Panc1 (cell line): ENCODE data around the gene ENTPD8. TPM values are rescaled to one million over a fixed set of nuclear protein-coding genes. Genes with fewer than 3 reads are reported as not detected.
"Not testable (repeated sequence)": the region's sequence is repeated elsewhere in the genome, so short reads cannot be mapped to it uniquely, and the experiment has no call there.

Source experiments
- ATAC-seq: fragments of 200-7000 bp; cut with Tn5 transposase; 2 replicates; pipeline ENCODE4 v1.9.1; 2020; ENCODE audit warnings: mild to moderate bottlenecking, moderate library complexity
- BruUV-seq: library from RNA; stranded (reverse); fragments of 400-500 nt; replicated peaks from 2 replicates; lab custom pipeline; 2021; lab: Mats Ljungman, UMichigan
- CTCF ChIA-PET: fragments of 300-600 bp; sonication (Branson Sonifier 250); formaldehyde crosslinking; loops from one replicate; lab custom pipeline; 2022; ENCODE audit warnings: antibody characterized with exemption; lab: Charles Lee
- POLR2A ChIA-PET: fragments of 300-600 bp; sonication (Branson Sonifier 250); formaldehyde crosslinking; loops from one replicate; lab custom pipeline; 2022; ENCODE audit warnings: antibody characterized with exemption; lab: Charles Lee
- DNase-seq: peaks from one replicate; pipeline ENCODE4 v3.0.0-alpha.2; 2010; ENCODE audit warnings: low read depth, low spot score
- H3K27ac ChIP-seq: 2 replicates; pipeline ENCODE4 v1.5.1; 2011; ENCODE audit warnings: mild to moderate bottlenecking, low read length, inconsistent platforms
- H3K27me3 ChIP-seq: fragments of 200-500 bp; sonication (Bioruptor generic); 2 replicates; pipeline ENCODE4 v1.6.0; 2014; ENCODE audit warnings: low read length, inconsistent platforms; ENCODE audit not compliant: control insufficient read depth, insufficient read depth
- H3K36me3 ChIP-seq: fragments of 200-500 bp; sonication (Bioruptor generic); 2 replicates; pipeline ENCODE4 v1.5.1; 2014; ENCODE audit warnings: inconsistent platforms, mild to moderate bottlenecking, low read length, moderate library complexity; ENCODE audit not compliant: control insufficient read depth, insufficient read depth
- H3K4me1 ChIP-seq: 2 replicates; pipeline ENCODE4 v1.5.1; 2011; ENCODE audit warnings: inconsistent platforms, mild to moderate bottlenecking, low read length, moderate library complexity; ENCODE audit not compliant: control insufficient read depth, insufficient read depth
- H3K4me3 ChIP-seq, 2 experiments: 2 replicates each; pipeline ENCODE4 v1.5.1; 2011 to 2012; ENCODE audit warnings: low read depth in 2 of 2, low read length in 2 of 2, mild to moderate bottlenecking in 2 of 2, inconsistent platforms in 1 of 2, moderate library complexity in 1 of 2
- H3K9me3 ChIP-seq: fragments of 200-500 bp; sonication (Bioruptor generic); 2 replicates; pipeline ENCODE4 v1.5.1; 2014; ENCODE audit warnings: low read depth, mild to moderate bottlenecking, inconsistent platforms, low read length, moderate library complexity; ENCODE audit not compliant: control insufficient read depth, insufficient read depth
- POLR2AphosphoS5 ChIP-seq: IDR thresholded peaks from 2 replicates; pipeline ENCODE4 v1.6.1; 2012; ENCODE audit warnings: mild to moderate bottlenecking, low read depth, low read length, moderate library complexity
- SIN3A ChIP-seq: IDR thresholded peaks from 2 replicates; pipeline ENCODE4 v1.6.1; 2012; ENCODE audit warnings: low read depth, mild to moderate bottlenecking, low read length, moderate library complexity, borderline replicate concordance; ENCODE audit not compliant: insufficient read depth
- TCF7L2 ChIP-seq: IDR thresholded peaks from 2 replicates; pipeline ENCODE4 v1.6.1; 2011; ENCODE audit warnings: mild to moderate bottlenecking, low read depth, low read length, inconsistent platforms
- in situ Hi-C: cut with HindIII; loops from 2 replicates; pipeline ENCODE4 v1.10.0; 2016; ENCODE audit warnings: low sequenced_read_pairs, low pct_unique_long_range_greater_than_20kb
- intact Hi-C: fragments of 100-400 bp; cut with micrococcal nuclease; formaldehyde crosslinking; loops from one replicate; pipeline ENCODE4 v1.10.0; 2022; ENCODE audit not compliant: unreplicated experiment
- microRNA-seq: library from miRNA; unstranded; fragments of <30 nt; microRNA quantifications from one replicate; pipeline ENCODE4 v1.1.0, GENCODE V29; 2020; ENCODE audit not compliant: unreplicated experiment
- total RNA-seq: library from RNA; stranded (reverse); gene quantifications from one replicate; pipeline ENCODE4 v1.2.1, GENCODE V29; 2021; ENCODE audit not compliant: unreplicated experiment
- TF ChIP-seq, protein P1 (sequence below): fragments of 450-650 bp; IDR thresholded peaks from 2 replicates; pipeline ENCODE4 v1.5.1; 2017; ENCODE audit warnings: mild to moderate bottlenecking
- TF ChIP-seq, protein P2 (sequence below), 2 experiments: IDR thresholded peaks; 2 replicates each; pipeline ENCODE4 v1.6.1; 2011 to 2012; ENCODE audit warnings: low read depth in 2 of 2, control low read depth in 1 of 2, low read length in 1 of 2, mild to moderate bottlenecking in 1 of 2, moderate library complexity in 1 of 2; ENCODE audit not compliant: insufficient read depth in 1 of 2

ENTPD8 gene
- total RNA-seq, 1 experiment from 2014 or later: 3.9 TPM

- CTCF ChIA-PET: no interaction called here
- TF ChIP-seq POLR2AphosphoS5 (no peak), TCF7L2 (no peak)
Observed at GRCh38 chr9:137387114-137387890, 53.9 kb downstream of the ENTPD8 start.

GRCh38 chr9:137386507-137387113 lies 54.5 kb downstream of the ENTPD8 start:
- H3K27me3 ChIP-seq, H3K4me1 ChIP-seq, H3K27ac ChIP-seq, POLR2A ChIA-PET, H3K9me3 ChIP-seq, BruUV-seq, CTCF ChIA-PET, ATAC-seq, H3K4me3 ChIP-seq, intact Hi-C loops, DNase-seq, H3K36me3 ChIP-seq, in situ Hi-C loops: not testable (repeated sequence)

More at GRCh38 chr9:137387114-137387890, 53.9 kb downstream of the ENTPD8 start:
- Histone ChIP-seq H3K4me3 (no peak overlapping the region), H3K27ac (no peak overlapping the region), H3K27me3 (no peaks in the 10 kb centered on the region), H3K4me1 (no peaks in the 10 kb centered on the region), H3K36me3 (no peaks in the 10 kb centered on the region), H3K9me3 (no peaks in the 10 kb centered on the region)
- POLR2A ChIA-PET: no interaction called here
- intact Hi-C loops (no loop called here), in situ Hi-C loops (no loop called here)
- no peak for DNase-seq
- no peak for ATAC-seq
- no TSS peak for BruUV-seq

DNA sequence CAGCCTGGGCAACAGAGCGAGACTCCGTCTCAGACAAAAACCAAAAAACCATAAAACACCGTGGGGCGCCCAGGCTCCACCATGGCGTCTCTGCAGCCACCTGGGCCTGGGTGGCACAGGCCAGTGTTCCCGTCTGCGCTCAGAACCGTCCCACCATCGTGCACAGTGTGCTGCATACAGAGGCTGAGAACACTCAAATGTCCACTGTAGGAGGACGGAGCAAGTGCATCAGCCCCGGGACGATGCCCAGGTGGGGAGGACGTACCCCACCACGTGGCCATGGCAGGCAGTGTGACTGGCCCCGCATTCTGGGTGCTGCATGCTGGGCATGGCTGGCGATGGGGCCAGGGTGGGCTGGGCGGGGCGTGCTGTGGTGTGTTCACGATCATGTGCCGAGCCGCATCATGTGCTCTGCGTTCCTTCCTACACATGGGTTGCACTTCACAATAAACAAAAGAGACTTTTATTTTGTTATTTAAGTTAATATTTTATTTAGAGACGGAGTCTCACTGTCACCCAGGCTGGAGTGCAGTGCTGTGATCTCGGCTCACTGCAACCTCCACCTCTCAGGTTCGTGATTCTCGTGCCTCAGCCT lies 56.0 kb downstream of the ENTPD8 start:
- intact Hi-C loops (no loop called here), in situ Hi-C loops (no loop called here)
- no peak for DNase-seq
- ChIA-PET CTCF (no interaction called here), POLR2A (interaction anchor here (0.6 kb wide), 1 partner anchor 70 kb away, joined by 4 read pairs; no protein-coding TSS in a partner anchor)
- Histone ChIP-seq H3K9me3 (no peaks in the 10 kb centered on the region), H3K4me3 (no peak overlapping the region), H3K36me3 (no peaks in the 10 kb centered on the region), H3K27ac (no peak overlapping the region), H3K27me3 (no peaks in the 10 kb centered on the region), H3K4me1 (no peaks in the 10 kb centered on the region)
- no TSS peak for BruUV-seq
- TF ChIP-seq POLR2AphosphoS5 (no peak), TCF7L2 (no peak), SIN3A (no peak)
- TF ChIP-seq, protein P1, sequence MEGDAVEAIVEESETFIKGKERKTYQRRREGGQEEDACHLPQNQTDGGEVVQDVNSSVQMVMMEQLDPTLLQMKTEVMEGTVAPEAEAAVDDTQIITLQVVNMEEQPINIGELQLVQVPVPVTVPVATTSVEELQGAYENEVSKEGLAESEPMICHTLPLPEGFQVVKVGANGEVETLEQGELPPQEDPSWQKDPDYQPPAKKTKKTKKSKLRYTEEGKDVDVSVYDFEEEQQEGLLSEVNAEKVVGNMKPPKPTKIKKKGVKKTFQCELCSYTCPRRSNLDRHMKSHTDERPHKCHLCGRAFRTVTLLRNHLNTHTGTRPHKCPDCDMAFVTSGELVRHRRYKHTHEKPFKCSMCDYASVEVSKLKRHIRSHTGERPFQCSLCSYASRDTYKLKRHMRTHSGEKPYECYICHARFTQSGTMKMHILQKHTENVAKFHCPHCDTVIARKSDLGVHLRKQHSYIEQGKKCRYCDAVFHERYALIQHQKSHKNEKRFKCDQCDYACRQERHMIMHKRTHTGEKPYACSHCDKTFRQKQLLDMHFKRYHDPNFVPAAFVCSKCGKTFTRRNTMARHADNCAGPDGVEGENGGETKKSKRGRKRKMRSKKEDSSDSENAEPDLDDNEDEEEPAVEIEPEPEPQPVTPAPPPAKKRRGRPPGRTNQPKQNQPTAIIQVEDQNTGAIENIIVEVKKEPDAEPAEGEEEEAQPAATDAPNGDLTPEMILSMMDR: no peak
- TF ChIP-seq, protein P2, sequence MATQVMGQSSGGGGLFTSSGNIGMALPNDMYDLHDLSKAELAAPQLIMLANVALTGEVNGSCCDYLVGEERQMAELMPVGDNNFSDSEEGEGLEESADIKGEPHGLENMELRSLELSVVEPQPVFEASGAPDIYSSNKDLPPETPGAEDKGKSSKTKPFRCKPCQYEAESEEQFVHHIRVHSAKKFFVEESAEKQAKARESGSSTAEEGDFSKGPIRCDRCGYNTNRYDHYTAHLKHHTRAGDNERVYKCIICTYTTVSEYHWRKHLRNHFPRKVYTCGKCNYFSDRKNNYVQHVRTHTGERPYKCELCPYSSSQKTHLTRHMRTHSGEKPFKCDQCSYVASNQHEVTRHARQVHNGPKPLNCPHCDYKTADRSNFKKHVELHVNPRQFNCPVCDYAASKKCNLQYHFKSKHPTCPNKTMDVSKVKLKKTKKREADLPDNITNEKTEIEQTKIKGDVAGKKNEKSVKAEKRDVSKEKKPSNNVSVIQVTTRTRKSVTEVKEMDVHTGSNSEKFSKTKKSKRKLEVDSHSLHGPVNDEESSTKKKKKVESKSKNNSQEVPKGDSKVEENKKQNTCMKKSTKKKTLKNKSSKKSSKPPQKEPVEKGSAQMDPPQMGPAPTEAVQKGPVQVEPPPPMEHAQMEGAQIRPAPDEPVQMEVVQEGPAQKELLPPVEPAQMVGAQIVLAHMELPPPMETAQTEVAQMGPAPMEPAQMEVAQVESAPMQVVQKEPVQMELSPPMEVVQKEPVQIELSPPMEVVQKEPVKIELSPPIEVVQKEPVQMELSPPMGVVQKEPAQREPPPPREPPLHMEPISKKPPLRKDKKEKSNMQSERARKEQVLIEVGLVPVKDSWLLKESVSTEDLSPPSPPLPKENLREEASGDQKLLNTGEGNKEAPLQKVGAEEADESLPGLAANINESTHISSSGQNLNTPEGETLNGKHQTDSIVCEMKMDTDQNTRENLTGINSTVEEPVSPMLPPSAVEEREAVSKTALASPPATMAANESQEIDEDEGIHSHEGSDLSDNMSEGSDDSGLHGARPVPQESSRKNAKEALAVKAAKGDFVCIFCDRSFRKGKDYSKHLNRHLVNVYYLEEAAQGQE (IDR thresholded peaks at IDR 0.05; ENCODE audit: insufficient read depth in 1 of 2, low read depth in 2 of 2, low read length in 1 of 2): no peak
- peak; percentile 35; the same call in 1 of the 2 replicates for ATAC-seq

Small RNA genes lying within 50 kb of the gene (microRNA-seq; reads per million reads assigned to microRNA genes)
- gene MIR7114: 5.7 reads per million, percentile 17 among the genes with 10 or more reads in this experiment

Other genes with a start within 250 kb of the ENTPD8 start
- 21.7 TPM for gene TPRN, start 240.6 kb downstream of the ENTPD8 start, total RNA-seq
- 25.4 TPM for gene TMEM203, start 235.7 kb downstream of the ENTPD8 start, total RNA-seq
- gene NDOR1, start 235.7 kb downstream of the ENTPD8 start, total RNA-seq: 15.6 TPM
- gene RNF208, start 219.1 kb downstream of the ENTPD8 start, total RNA-seq: 11.5 TPM
- 0.67 TPM for gene CYSRT1, start 216.2 kb downstream of the ENTPD8 start, total RNA-seq
- 0.15 TPM for gene RNF224, start 213.9 kb downstream of the ENTPD8 start, total RNA-seq
- not detected for gene SLC34A3, start 210.5 kb downstream of the ENTPD8 start, total RNA-seq
- gene TUBB4B, start 200.1 kb downstream of the ENTPD8 start, total RNA-seq: 265 TPM
- 0.26 TPM for gene STPG3, start 190.1 kb downstream of the ENTPD8 start, total RNA-seq
- gene NELFB, start 186.0 kb downstream of the ENTPD8 start, total RNA-seq: 62.4 TPM
- gene TOR4A, start 163.6 kb downstream of the ENTPD8 start, total RNA-seq: 37.1 TPM
- gene NRARP, start 139.1 kb downstream of the ENTPD8 start, total RNA-seq: 16.9 TPM
- 9.2 TPM for gene EXD3, start 18.2 kb downstream of the ENTPD8 start, total RNA-seq
- gene NOXA1, start 18.0 kb downstream of the ENTPD8 start, total RNA-seq: 3.7 TPM
- gene NSMF, start 18.0 kb upstream of the ENTPD8 start, total RNA-seq: 40.0 TPM
- 3.9 TPM for gene PNPLA7, start 109.0 kb upstream of the ENTPD8 start, total RNA-seq
- 86.4 TPM for gene MRPL41, start 110.5 kb upstream of the ENTPD8 start, total RNA-seq
- 35.9 TPM for gene DPH7, start 137.6 kb upstream of the ENTPD8 start, total RNA-seq
- gene ZMYND19, start 149.2 kb upstream of the ENTPD8 start, total RNA-seq: 37.0 TPM
- gene ARRDC1, start 164.3 kb upstream of the ENTPD8 start, total RNA-seq: 47.1 TPM
- gene EHMT1, start 177.6 kb upstream of the ENTPD8 start, total RNA-seq: 63.9 TPM